ENCODE measurements around the gene YJEFN3. TPM values are rescaled to one million over a fixed set of nuclear protein-coding genes. Genes with fewer than 3 reads are reported as not detected.

The YJEFN3 gene, protein sequence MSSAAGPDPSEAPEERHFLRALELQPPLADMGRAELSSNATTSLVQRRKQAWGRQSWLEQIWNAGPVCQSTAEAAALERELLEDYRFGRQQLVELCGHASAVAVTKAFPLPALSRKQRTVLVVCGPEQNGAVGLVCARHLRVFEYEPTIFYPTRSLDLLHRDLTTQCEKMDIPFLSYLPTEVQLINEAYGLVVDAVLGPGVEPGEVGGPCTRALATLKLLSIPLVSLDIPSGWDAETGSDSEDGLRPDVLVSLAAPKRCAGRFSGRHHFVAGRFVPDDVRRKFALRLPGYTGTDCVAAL
- 2.7 TPM for total RNA-seq

DNA sequence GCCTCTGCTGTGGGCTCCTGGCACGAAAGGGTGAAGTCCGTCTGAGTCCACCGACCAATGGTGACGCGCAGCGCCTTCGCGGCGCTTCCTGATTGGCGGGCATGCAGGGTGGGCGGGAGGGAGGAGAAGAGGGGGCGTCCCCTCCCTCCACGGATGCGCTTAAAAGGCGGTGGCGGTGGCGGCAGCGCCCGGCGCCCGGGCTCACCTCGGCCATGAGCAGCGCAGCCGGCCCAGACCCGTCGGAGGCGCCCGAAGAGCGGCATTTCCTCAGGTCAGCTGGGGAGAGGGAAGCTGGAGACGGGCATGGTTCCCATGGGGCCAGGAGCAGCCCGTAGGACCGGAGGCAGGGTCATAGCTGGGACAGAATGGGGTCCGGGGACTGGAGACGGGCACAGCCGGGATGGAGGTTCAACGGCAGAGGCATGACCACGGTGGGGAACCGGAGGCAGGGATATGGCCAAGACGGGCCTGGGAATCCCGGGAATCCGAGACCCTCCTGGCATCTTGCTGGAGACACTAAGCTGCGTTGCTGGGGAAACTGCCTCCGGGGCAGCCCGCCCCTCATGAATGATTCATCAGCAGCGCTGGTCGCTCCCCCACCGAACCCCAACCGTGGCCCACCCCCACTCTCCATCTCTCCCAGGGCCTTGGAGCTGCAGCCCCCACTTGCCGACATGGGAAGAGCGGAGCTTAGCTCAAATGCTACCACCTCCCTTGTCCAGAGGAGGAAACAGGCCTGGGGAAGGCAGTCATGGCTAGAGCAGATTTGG lies at the start of gene YJEFN3:
Gene YJEFN3 (plus strand): TSS at position 191 of the 770 bp plus-strand sequence. CDS start 22 bp downstream, at position 213.

DNA sequence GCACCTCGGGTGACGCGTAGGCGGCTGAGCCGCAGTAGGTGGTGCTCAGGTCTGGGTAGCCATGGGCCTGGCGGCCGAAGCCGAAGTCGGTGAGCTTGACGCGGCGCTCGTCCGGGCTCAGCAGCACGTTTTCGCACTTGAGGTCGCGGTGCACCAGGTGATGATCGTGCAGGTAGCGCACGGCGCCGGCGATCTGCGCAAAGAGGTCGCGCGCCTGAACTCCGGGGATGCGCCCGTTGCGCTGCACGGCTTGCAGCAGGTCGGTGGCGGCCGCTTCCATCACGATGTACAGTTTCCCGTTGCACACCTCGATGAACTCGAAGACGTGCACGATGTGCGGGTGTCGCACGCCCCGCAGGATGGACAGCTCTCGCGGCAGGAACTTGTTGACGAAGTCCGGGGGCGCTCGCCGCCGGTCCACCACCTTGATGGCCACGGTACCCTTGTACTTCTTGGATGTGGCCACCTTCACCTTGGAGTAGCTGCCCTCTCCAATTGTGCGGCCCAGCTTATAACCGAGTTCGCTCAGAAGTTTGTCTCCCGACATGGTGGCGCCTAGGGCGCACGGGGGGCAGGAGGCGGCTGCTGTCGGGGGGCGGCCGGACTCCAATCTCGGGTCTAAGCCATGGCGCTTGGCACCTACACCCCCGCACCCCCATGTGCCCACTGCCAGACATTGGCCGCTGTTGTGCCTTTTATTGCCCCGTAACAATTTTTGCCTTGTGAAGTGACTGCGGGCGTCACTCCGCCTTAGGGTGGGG lies 13.7 kb upstream of the YJEFN3 start, which contains the start of gene TSSK6:
Gene TSSK6 (minus strand): TSS at position 668 of the 761 bp plus-strand sequence. CDS start 121 bp downstream, at position 547.

DNA sequence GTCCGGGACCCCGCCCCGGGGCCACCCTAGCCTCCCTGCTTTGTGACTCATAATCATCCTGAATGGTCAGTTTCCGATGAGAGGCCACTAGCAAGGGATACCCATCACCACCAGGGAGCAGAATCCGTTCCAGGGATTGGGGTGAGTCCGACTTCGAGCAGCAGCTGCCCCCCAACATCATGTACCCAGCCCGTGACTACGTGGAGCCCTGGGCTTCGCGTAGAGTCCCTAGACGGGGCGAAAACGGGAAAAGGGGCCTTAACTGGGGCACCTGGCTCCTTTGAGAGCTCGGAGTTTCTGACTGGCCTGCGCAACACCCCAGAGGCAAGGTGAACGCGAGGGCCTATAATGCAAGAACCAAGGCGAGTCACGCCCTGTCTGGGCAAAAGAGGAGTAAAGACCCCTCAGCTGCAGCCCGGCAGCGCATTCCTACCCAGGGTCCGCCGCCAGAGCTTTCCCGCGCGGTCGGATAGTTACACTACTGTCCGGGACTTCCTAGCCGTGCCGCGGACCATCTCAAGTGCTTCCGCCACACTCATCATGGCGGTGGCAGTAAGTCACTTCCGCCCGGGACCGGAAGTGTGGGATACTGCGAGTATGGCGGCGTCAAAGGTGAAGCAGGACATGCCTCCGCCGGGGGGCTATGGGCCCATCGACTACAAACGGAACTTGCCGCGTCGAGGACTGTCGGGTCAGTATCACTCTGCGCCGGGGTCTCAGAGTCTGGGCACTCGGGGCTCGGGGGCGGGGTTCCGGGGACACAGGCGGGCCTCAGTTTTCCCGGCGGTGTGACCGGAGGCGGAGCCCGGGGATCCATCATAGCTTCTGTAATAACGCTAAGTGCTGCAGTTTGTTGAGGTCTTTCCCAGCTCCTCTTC lies 12.8 kb upstream of the YJEFN3 start, which contains the start of gene NDUFA13:
Gene NDUFA13 (plus strand): TSS at position 584 of the 878 bp plus-strand sequence. CDS start 14 bp downstream, at position 598.

DNA sequence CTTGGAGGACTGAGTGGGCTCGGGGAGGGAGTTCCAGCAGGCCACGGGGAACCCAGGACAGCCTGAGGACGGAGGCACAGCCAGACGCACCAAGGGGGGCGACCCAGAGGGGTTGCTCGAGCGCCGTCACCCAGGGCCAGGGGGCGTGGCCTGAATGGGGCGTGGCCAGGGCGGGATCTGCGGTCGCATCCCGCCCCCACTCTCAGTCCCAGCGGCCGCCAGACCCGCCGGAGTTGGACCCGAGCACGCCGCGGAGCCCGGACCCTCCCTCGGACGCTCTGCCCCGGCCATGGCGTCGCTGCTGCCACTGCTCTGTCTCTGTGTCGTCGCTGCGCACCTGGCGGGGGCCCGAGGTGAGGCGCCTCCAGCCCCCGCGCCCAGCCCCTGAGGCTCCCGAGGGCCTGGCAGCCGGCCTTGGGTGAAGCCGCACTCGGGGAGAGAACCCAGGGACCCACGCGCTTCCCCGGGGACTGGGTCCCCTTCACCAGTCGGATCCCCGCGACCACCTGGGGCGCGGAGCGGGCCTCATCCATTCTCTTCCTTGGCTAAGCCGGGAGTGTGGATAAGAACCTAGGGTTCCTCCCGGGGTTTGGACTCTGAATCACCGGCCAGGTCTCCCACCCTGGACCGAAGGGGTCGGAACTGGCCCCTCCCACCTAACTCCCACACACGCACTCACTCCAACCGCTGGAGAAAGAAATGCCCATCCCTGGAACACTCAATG lies 9.5 kb downstream of the YJEFN3 start, which contains the start of gene CILP2:
Gene CILP2 (plus strand): TSS at position 205 of the 724 bp plus-strand sequence. CDS start 85 bp downstream, at position 290.

Other genes with a start within 250 kb of the YJEFN3 start
- 47.1 TPM for gene SUGP1, start 208.4 kb upstream of the YJEFN3 start, total RNA-seq
- gene MAU2, start 208.1 kb upstream of the YJEFN3 start, total RNA-seq = 83.8 TPM
- gene GATAD2A, start 123.2 kb upstream of the YJEFN3 start, total RNA-seq = 36.4 TPM
- gene TSSK6, start 13.4 kb upstream of the YJEFN3 start, total RNA-seq = 3.5 TPM
- gene NDUFA13, start 12.7 kb upstream of the YJEFN3 start, total RNA-seq = 100 TPM
- 1.1 TPM for gene CILP2, start 9.4 kb downstream of the YJEFN3 start, total RNA-seq
- gene PBX4, start 89.8 kb downstream of the YJEFN3 start, total RNA-seq = 5.3 TPM
- 16.2 TPM for gene LPAR2, start 99.3 kb downstream of the YJEFN3 start, total RNA-seq
- gene GMIP, start 114.7 kb downstream of the YJEFN3 start, total RNA-seq = 12.0 TPM
- 47.4 TPM for gene ATP13A1, start 134.8 kb downstream of the YJEFN3 start, total RNA-seq
- 9.5 TPM for gene ZNF101, start 139.9 kb downstream of the YJEFN3 start, total RNA-seq
- 14.6 TPM for gene ZNF14, start 204.2 kb downstream of the YJEFN3 start, total RNA-seq